HCT116 (cell line): ENCODE data around the gene RCN2. TPM values are rescaled to one million over a fixed set of nuclear protein-coding genes. Genes with fewer than 3 reads are reported as not detected.

Experiments
- ATAC-seq: fragments of 200-7000 bp; cut with Tn5 transposase; 2 replicates; pipeline ENCODE4 v1.9.1; 2020; ENCODE audit warnings: mild to moderate bottlenecking, moderate library complexity
- BruUV-seq: library from RNA; stranded (reverse); fragments of 400-500 nt; replicated peaks from 2 replicates; lab custom pipeline; 2021; lab: Mats Ljungman, UMichigan
- CTCF ChIA-PET: fragments of 300-600 bp; sonication (Branson Sonifier 250); formaldehyde crosslinking; loops from one replicate; lab custom pipeline; 2021; ENCODE audit warnings: antibody characterized with exemption; lab: Charles Lee
- POLR2A ChIA-PET: fragments of 300-600, 350-600 bp; sonication (Branson Sonifier 250); formaldehyde crosslinking; loops from one replicate; lab custom pipeline; 2021; ENCODE audit warnings: antibody characterized with exemption; lab: Charles Lee
- RAD21 ChIA-PET, 2 experiments: fragments of 300-600 bp; sonication (Branson Sonifier 250); formaldehyde crosslinking; loops; one replicate each; lab custom pipeline; 2023; ENCODE audit warnings: low total read pairs in 2 of 2; ENCODE audit not compliant: uncharacterized antibody in 2 of 2, unreplicated experiment in 2 of 2, low non-redundant PET in 1 of 2; lab: Charles Lee
- DNase-seq: peaks from one replicate; pipeline ENCODE4 v3.0.0-alpha.2; 2010; ENCODE audit warnings: low read depth, low spot score
- H2AFZ ChIP-seq: fragments of 200-600 bp; shearing (Covaris generic), sonication (generic); 2 replicates; pipeline ENCODE4 v1.6.1; 2017; ENCODE audit warnings: low read depth, mixed run types, mixed read lengths, antibody characterized with exemption, low read length; ENCODE audit not compliant: poor library complexity, severe bottlenecking
- H3K27ac ChIP-seq: 2 replicates; pipeline ENCODE4 v1.5.1; 2012; ENCODE audit warnings: low read depth, low read length
- H3K27me3 ChIP-seq: fragments of 200-600 bp; sonication (generic); 2 replicates; pipeline ENCODE4 v1.6.1; 2016; ENCODE audit warnings: mixed run types, low read length, mixed read lengths; ENCODE audit not compliant: insufficient read depth
- H3K36me3 ChIP-seq, 2 experiments: fragments of 200-500 bp in 1 of 2; fragments of 200-600 bp in 1 of 2; sonication (Bioruptor generic) in 1 of 2; sonication (generic) in 1 of 2; 2 replicates each; pipeline versions ENCODE4 v1.5.1 to v1.6.1; 2014 to 2016; ENCODE audit warnings: low read length in 2 of 2, inconsistent platforms in 1 of 2, mixed read lengths in 1 of 2, mixed run types in 1 of 2; ENCODE audit not compliant: insufficient read depth in 2 of 2, control insufficient read depth in 1 of 2
- H3K4me1 ChIP-seq, 2 experiments: fragments of 200-600 bp in 1 of 2; sonication (generic) in 1 of 2; 2 replicates each; pipeline versions ENCODE4 v1.5.1 to v1.6.1; 2012 to 2017; ENCODE audit warnings: low read length in 2 of 2, inconsistent platforms in 1 of 2, mild to moderate bottlenecking in 1 of 2, mixed read lengths in 1 of 2, mixed run types in 1 of 2, moderate library complexity in 1 of 2; ENCODE audit not compliant: insufficient read depth in 2 of 2, control insufficient read depth in 1 of 2
- H3K4me2 ChIP-seq: fragments of 200-600 bp; sonication (generic); 2 replicates; pipeline ENCODE4 v1.6.1; 2017; ENCODE audit warnings: mixed run types, low read length, mixed read lengths
- H3K4me3 ChIP-seq, 2 experiments: fragments of 200-600 bp in 1 of 2; sonication (generic) in 1 of 2; replicated peaks in 1 of 2; 2 replicates each; pipeline ENCODE4 v1.5.1; 2011 to 2016; ENCODE audit warnings: low read length in 2 of 2, control low read depth in 1 of 2, low read depth in 1 of 2, mild to moderate bottlenecking in 1 of 2, mixed read lengths in 1 of 2, mixed run types in 1 of 2
- H3K79me2 ChIP-seq: fragments of 200-600 bp; sonication (generic); 2 replicates; pipeline ENCODE4 v1.6.1; 2017; ENCODE audit warnings: mild to moderate bottlenecking, mixed run types, low read length, moderate library complexity, mixed read lengths; ENCODE audit not compliant: insufficient read depth
- H3K9ac ChIP-seq: fragments of 200-600 bp; sonication (generic); 2 replicates; pipeline ENCODE4 v1.6.1; 2016; ENCODE audit warnings: low read length, mixed read lengths
- H3K9me2 ChIP-seq: fragments of 200-600 bp; sonication (generic), shearing (Covaris generic); 2 replicates; pipeline ENCODE4 v1.6.1; 2017; ENCODE audit warnings: mixed run types, mild to moderate bottlenecking, moderate library complexity; ENCODE audit not compliant: insufficient read depth
- H3K9me3 ChIP-seq, 2 experiments: fragments of 200-500 bp in 1 of 2; fragments of 200-600 bp in 1 of 2; sonication (Bioruptor generic) in 1 of 2; sonication (generic) in 1 of 2; 2 replicates each; pipeline ENCODE4 v1.6.1; 2014 to 2017; ENCODE audit warnings: low read length in 2 of 2, mixed read lengths in 2 of 2, inconsistent platforms in 1 of 2, low read depth in 1 of 2, mild to moderate bottlenecking in 1 of 2, mixed run types in 1 of 2, moderate library complexity in 1 of 2; ENCODE audit not compliant: control insufficient read depth in 1 of 2, insufficient read depth in 1 of 2
- H4K20me1 ChIP-seq: fragments of 200-600 bp; sonication (generic), shearing (Covaris generic); 2 replicates; pipeline ENCODE4 v1.6.1; 2017; ENCODE audit warnings: mixed run types, mild to moderate bottlenecking, moderate library complexity; ENCODE audit not compliant: insufficient read depth
- CEBPB ChIP-seq: IDR thresholded peaks from 2 replicates; pipeline ENCODE4 v1.6.1; 2012; ENCODE audit warnings: low read depth
- EGR1 ChIP-seq: IDR thresholded peaks from 2 replicates; pipeline ENCODE4 v1.6.1; 2012; ENCODE audit warnings: low read depth
- ELF1 ChIP-seq: IDR thresholded peaks from 2 replicates; pipeline ENCODE4 v1.6.1; 2012; ENCODE audit warnings: low read depth, borderline replicate concordance
- EZH2 ChIP-seq: fragments of 200-600 bp; sonication (generic); IDR thresholded peaks from 2 replicates; pipeline ENCODE4 v1.6.1; 2017; ENCODE audit warnings: antibody characterized with exemption, mixed run types
- EZH2phosphoT487 ChIP-seq: fragments of 200-600 bp; IDR thresholded peaks from 2 replicates; pipeline ENCODE4 v1.6.1; 2018; ENCODE audit warnings: antibody characterized with exemption, borderline replicate concordance
- FOSL1 ChIP-seq: IDR thresholded peaks from 2 replicates; pipeline ENCODE4 v1.6.1; 2012; ENCODE audit warnings: low read depth
- JUND ChIP-seq: IDR thresholded peaks from 2 replicates; pipeline ENCODE4 v1.6.1; 2012
- POLR2A ChIP-seq: IDR thresholded peaks from 2 replicates; pipeline ENCODE4 v1.7.0; 2011; ENCODE audit warnings: borderline replicate concordance; ENCODE audit not compliant: insufficient read depth, insufficient read length; ENCODE audit errors: extremely low read depth
- POLR2AphosphoS5 ChIP-seq: IDR thresholded peaks from 2 replicates; pipeline ENCODE4 v1.6.1; 2011; ENCODE audit warnings: mild to moderate bottlenecking, low read depth, low read length, moderate library complexity
- RAD21 ChIP-seq: IDR thresholded peaks from 2 replicates; pipeline ENCODE4 v1.6.1; 2012; ENCODE audit warnings: low read depth, mild to moderate bottlenecking
- REST ChIP-seq: IDR thresholded peaks from 2 replicates; pipeline ENCODE4 v1.6.1; 2012; ENCODE audit warnings: low read depth
- SIN3A ChIP-seq: IDR thresholded peaks from 2 replicates; pipeline ENCODE4 v1.6.1; 2012; ENCODE audit warnings: low read depth
- SP1 ChIP-seq: IDR thresholded peaks from 2 replicates; pipeline ENCODE4 v1.6.1; 2012; ENCODE audit warnings: low read depth
- YY1 ChIP-seq: IDR thresholded peaks from 2 replicates; pipeline ENCODE4 v1.6.1; 2011; ENCODE audit warnings: low read length, low read depth, moderate library complexity, mild to moderate bottlenecking; ENCODE audit not compliant: insufficient replicate concordance; ENCODE audit errors: extremely low read depth
- ZNF274 ChIP-seq: fragments of 200-500 bp; sonication (Bioruptor generic); IDR thresholded peaks from 2 replicates; pipeline ENCODE4 v1.6.1; 2014; ENCODE audit warnings: mild to moderate bottlenecking, low read depth, low read length, inconsistent platforms
- intact Hi-C: fragments of 100-400 bp; cut with micrococcal nuclease; formaldehyde crosslinking; loops from 2 replicates; pipeline ENCODE4 v1.10.0; 2022
- total RNA-seq: library from RNA; stranded (reverse); gene quantifications from one replicate; pipeline ENCODE4 v1.2.1, GENCODE V29; 2021; ENCODE audit not compliant: unreplicated experiment
- TF ChIP-seq, protein P1 (sequence below): IDR thresholded peaks from 2 replicates; pipeline ENCODE4 v1.6.1; 2012

RCN2 gene
- total RNA-seq, 1 experiment from 2014 or later, result 71.5 TPM

DNA sequence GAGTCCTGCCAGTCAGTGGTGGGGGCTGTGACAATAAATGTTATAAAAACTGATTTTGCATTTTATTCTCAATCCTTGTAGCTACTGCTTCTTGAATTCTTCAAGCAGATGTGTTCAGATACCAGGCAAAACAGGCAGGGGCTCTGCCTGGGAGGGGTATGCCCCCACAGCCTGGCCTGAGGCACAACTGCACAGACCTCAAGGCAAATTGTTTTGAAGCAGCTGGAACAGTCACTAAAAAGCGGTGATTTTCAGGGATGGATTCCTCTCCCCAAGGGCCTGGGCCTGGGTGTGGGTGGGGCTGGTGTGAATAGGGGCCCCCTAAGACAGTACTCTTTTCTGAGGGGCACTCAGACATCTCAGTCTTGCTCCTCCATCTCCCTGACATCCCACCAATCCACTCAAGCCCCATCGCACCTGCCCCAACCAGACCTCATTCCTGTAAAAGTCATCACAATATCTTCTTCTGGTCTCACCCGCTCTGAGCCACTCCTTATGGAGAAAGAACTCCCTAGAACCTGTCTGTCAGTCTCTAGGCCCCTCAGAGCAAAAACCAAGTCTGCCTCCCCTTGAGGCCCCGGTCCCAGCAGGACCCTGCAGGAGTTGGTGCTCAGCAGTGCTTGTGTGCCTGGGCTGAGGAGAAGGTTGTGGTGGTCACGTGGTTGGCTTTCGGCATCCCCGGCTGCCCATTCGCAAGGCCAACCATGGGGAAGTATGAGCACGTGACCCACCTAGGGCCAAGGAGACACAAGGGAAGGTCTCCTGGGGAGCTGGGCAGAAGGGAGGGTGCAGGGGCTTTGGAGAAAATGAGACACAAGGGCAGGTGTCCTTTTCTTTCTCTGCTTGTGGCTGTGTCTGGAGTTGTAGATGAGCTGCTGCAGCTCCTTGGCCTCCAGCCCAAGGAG, 60.4 kb downstream of the RCN2 start:
- RAD21 ChIA-PET, result no interaction called here

GRCh38 chr15:76993114-76993725, 61.7 kb downstream of the RCN2 start:
- DNase-seq (no peak), ATAC-seq (no peak)
- Histone ChIP-seq H3K4me2 (no peak overlapping the region), H3K9me2 (no peaks in the 10 kb centered on the region), H3K79me2 (no peaks in the 10 kb centered on the region), H3K36me3 (no peaks in the 10 kb centered on the region), H4K20me1 (no peaks in the 10 kb centered on the region), H3K27me3 (no peaks in the 10 kb centered on the region), H3K9me3 (no peaks in the 10 kb centered on the region), H2AFZ (no peak overlapping the region), H3K9ac (no peak overlapping the region), H3K4me3 (no peak overlapping the region), H3K4me1 (no peaks in the 10 kb centered on the region), H3K27ac (no peak overlapping the region)
- ChIA-PET CTCF (no interaction called here), RAD21 (no interaction called here), POLR2A (no interaction called here)
- no TSS peak for BruUV-seq
- intact Hi-C loops, result no loop called here
- TF ChIP-seq CEBPB (no peak), SIN3A (no peak), RAD21 (no peak), JUND (no peak), EGR1 (no peak), FOSL1 (no peak), SP1 (no peak), REST (no peak), ELF1 (no peak), YY1 (no peak)

More for the DNA sequence above, 60.4 kb downstream of the RCN2 start:
- DNase-seq, result no peak
- TF ChIP-seq POLR2AphosphoS5 (no peak), EGR1 (no peak), FOSL1 (no peak), ZNF274 (no peak), SP1 (no peak), EZH2 (no peak), SIN3A (no peak), EZH2phosphoT487 (no peak), POLR2A (no peak), CEBPB (no peak)
- TF ChIP-seq, protein P1, sequence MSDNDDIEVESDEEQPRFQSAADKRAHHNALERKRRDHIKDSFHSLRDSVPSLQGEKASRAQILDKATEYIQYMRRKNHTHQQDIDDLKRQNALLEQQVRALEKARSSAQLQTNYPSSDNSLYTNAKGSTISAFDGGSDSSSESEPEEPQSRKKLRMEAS, result no peak
- Histone ChIP-seq H3K4me2 (no peak overlapping the region), H3K9me3 (no peaks in the 10 kb centered on the region), H3K4me1 (no peaks in the 10 kb centered on the region), H3K27ac (no peak overlapping the region), H2AFZ (no peak overlapping the region), H4K20me1 (no peaks in the 10 kb centered on the region), H3K36me3 (no peaks in the 10 kb centered on the region), H3K9me2 (no peaks in the 10 kb centered on the region), H3K4me3 (no peak overlapping the region), H3K9ac (no peak overlapping the region), H3K27me3 (no peaks in the 10 kb centered on the region), H3K79me2 (no peaks in the 10 kb centered on the region)
- intact Hi-C loops, result no loop called here
- no peak for ATAC-seq
- CTCF ChIA-PET, result no interaction called here
- POLR2A ChIA-PET, result no interaction called here
- BruUV-seq, result no TSS peak
